OCI-LY1 (cell line): Measurements from ENCODE around the gene TMEM238.

Experiments
- H2AFZ ChIP-seq: fragments of 200-600 bp; sonication (generic), shearing (Covaris generic); 2 replicates; pipeline ENCODE4 v1.6.0; 2014; ENCODE audit warnings: antibody characterized with exemption, mild to moderate bottlenecking, low read length
- H3F3A ChIP-seq: fragments of 200-600 bp; sonication (generic), shearing (Covaris generic); 2 replicates; pipeline ENCODE4 v1.6.0; 2014; ENCODE audit warnings: mild to moderate bottlenecking, antibody characterized with exemption, low read length, moderate library complexity; ENCODE audit not compliant: insufficient read depth
- H3K27ac ChIP-seq: fragments of 200-600 bp; sonication (generic); 2 replicates; pipeline ENCODE4 v1.5.1; 2014; ENCODE audit warnings: low read length, mixed run types, mild to moderate bottlenecking, low read depth; ENCODE audit not compliant: poor library complexity, severe bottlenecking
- H3K27me3 ChIP-seq: fragments of 200-600 bp; sonication (generic); 2 replicates; pipeline ENCODE4 v1.6.0; 2014; ENCODE audit warnings: antibody characterized with exemption, mild to moderate bottlenecking, low read length, moderate library complexity; ENCODE audit not compliant: insufficient read depth
- H3K36me3 ChIP-seq: fragments of 200-600 bp; sonication (generic); 2 replicates; pipeline ENCODE4 v1.6.1; 2014; ENCODE audit warnings: mild to moderate bottlenecking, antibody characterized with exemption, low read length, moderate library complexity, mixed read lengths; ENCODE audit not compliant: insufficient read depth
- H3K4me1 ChIP-seq: fragments of 200-600 bp; sonication (generic); 2 replicates; pipeline ENCODE4 v1.5.1; 2014; ENCODE audit warnings: mild to moderate bottlenecking, low read length, moderate library complexity; ENCODE audit not compliant: insufficient read depth, severe bottlenecking
- H3K4me2 ChIP-seq: fragments of 200-600 bp; sonication (generic), shearing (Covaris generic); 2 replicates; pipeline ENCODE4 v1.6.1; 2014; ENCODE audit warnings: low read length
- H3K4me3 ChIP-seq: fragments of 200-600 bp; sonication (generic); 2 replicates; pipeline ENCODE4 v1.5.1; 2014; ENCODE audit warnings: low read length, low read depth, mild to moderate bottlenecking, mixed read lengths; ENCODE audit not compliant: poor library complexity, severe bottlenecking
- H3K79me2 ChIP-seq: fragments of 200-600 bp; shearing (Covaris generic); 2 replicates; pipeline ENCODE4 v1.6.1; 2016; ENCODE audit warnings: mixed run types, low read length, mixed read lengths; ENCODE audit not compliant: insufficient read depth
- H3K9ac ChIP-seq: fragments of 200-600 bp; sonication (generic), shearing (Covaris generic); 2 replicates; pipeline ENCODE4 v1.6.1; 2014; ENCODE audit warnings: mild to moderate bottlenecking, low read length, mixed read lengths
- H3K9me2 ChIP-seq: fragments of 200-600 bp; sonication (generic), shearing (Covaris generic); 2 replicates; pipeline ENCODE4 v1.6.1; 2014; ENCODE audit warnings: low read depth, mild to moderate bottlenecking, low read length, mixed read lengths
- H3K9me3 ChIP-seq: fragments of 200-600 bp; shearing (Covaris generic); 2 replicates; pipeline ENCODE4 v1.6.1; 2014; ENCODE audit warnings: low read length, mixed read lengths
- H4K20me1 ChIP-seq: fragments of 200-600 bp; sonication (generic), shearing (Covaris generic); 2 replicates; pipeline ENCODE4 v1.6.0; 2016; ENCODE audit warnings: mild to moderate bottlenecking, low read length; ENCODE audit not compliant: insufficient read depth
- EZH2 ChIP-seq: fragments of 200-600 bp; sonication (generic), shearing (Covaris generic); IDR thresholded peaks from 2 replicates; pipeline ENCODE4 v1.8.0; 2017; ENCODE audit warnings: borderline replicate concordance, mixed run types, mild to moderate bottlenecking, antibody characterized with exemption, low read length, moderate library complexity, mixed read lengths
- TF ChIP-seq, protein P1 (sequence below): fragments of 200-600 bp; sonication (generic), shearing (Covaris generic); IDR thresholded peaks from 2 replicates; pipeline ENCODE4 v1.5.1; 2017; ENCODE audit warnings: mild to moderate bottlenecking, antibody characterized with exemption, low read length, moderate library complexity, mixed read lengths

The TMEM238 gene

DNA sequence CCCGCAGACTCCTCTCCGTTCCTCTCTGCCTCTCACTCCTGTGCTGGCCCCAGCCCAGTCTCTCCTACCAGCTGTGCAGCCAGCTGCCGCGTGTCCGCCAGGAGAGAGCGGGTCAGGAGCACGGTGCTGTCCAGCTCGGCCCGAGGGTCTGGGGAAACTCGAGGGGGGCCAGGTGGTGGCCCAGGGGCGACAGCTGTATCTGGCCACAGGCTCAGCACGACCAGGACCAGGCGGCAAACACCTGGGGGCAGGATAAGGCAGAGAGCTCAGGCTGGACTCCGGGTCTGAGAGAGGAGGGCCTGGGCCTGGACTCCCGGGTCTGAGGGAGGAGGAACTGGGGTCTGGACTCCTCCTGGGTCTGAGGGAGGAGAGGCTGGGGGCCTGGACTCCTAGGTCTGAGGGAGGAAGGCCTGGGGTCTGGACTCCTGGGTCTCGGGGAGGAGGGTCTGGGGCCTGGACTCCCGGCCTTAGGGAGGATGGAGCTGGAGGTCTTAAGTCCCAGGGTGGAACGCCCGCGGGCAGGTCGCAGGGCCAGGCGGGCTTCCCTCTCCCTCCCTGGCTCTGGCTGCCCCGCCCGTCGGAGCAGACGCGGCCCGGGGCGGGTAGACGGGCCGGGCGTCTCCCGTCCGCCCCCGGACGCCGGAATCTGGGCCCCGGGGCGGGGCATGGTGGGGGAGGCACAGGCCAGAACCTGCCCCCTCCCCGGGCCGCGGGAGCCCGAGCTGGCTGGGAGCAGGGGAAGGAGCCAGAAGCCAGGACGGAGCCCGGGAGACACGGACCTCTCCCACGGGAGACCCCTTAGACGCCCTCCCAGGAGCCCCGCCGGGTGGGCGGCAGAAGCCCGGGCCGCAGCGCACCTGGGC lies 15.2 kb downstream of the TMEM238 start:
- Histone ChIP-seq H3K4me2 (no peak overlapping the region), H3K27me3 (peaks cover 13% of the 10 kb centered on the region; the same call in 1 of the 2 replicates), H3F3A (no peaks in the 10 kb centered on the region), H3K4me1 (peaks cover 4% of the 10 kb centered on the region), H3K4me3 (no peak overlapping the region), H3K27ac (no peak overlapping the region), H3K36me3 (no peaks in the 10 kb centered on the region), H4K20me1 (no peaks in the 10 kb centered on the region), H2AFZ (no peak overlapping the region), H3K9ac (no peak overlapping the region), H3K9me3 (no peaks in the 10 kb centered on the region), H3K79me2 (no peaks in the 10 kb centered on the region), H3K9me2 (no peaks in the 10 kb centered on the region)
- TF ChIP-seq, protein P1, sequence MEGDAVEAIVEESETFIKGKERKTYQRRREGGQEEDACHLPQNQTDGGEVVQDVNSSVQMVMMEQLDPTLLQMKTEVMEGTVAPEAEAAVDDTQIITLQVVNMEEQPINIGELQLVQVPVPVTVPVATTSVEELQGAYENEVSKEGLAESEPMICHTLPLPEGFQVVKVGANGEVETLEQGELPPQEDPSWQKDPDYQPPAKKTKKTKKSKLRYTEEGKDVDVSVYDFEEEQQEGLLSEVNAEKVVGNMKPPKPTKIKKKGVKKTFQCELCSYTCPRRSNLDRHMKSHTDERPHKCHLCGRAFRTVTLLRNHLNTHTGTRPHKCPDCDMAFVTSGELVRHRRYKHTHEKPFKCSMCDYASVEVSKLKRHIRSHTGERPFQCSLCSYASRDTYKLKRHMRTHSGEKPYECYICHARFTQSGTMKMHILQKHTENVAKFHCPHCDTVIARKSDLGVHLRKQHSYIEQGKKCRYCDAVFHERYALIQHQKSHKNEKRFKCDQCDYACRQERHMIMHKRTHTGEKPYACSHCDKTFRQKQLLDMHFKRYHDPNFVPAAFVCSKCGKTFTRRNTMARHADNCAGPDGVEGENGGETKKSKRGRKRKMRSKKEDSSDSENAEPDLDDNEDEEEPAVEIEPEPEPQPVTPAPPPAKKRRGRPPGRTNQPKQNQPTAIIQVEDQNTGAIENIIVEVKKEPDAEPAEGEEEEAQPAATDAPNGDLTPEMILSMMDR: no peak
- TF ChIP-seq EZH2: no peak

GRCh38 chr19:55368106-55368505 lies 16.0 kb downstream of the TMEM238 start:
- Histone ChIP-seq H3K9me2 (no peaks in the 10 kb centered on the region), H3K36me3 (no peaks in the 10 kb centered on the region), H3K27me3 (peaks cover 15% of the 10 kb centered on the region; the same call in 1 of the 2 replicates), H4K20me1 (no peaks in the 10 kb centered on the region), H3K9me3 (no peaks in the 10 kb centered on the region), H3K79me2 (no peaks in the 10 kb centered on the region), H3K27ac (no peak overlapping the region), H3F3A (no peaks in the 10 kb centered on the region), H3K4me2 (no peak overlapping the region), H3K9ac (no peak overlapping the region), H2AFZ (no peak overlapping the region), H3K4me3 (no peak overlapping the region), H3K4me1 (peaks cover 4% of the 10 kb centered on the region)
- TF ChIP-seq EZH2: no peak
- TF ChIP-seq, protein P1: no peak

DNA sequence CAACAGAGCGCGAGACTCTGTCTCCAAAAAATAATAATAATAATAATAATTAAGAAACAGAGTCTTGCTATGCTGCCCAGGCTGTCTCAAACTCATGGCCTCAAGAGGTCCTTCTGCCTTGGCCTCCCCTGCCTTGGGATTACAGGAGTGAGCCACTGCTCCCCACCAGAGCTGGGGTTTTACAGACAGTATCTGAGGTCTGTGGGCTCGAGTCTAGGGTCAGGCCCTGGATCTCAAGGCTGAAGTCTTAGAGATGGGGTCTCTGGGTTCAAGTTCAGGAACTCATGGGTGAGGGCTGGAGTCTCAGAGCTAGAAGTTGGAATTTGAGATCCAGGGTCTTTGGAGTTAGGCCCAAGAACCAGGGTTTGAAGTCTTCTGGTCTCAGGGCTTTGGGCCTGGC lies 17.3 kb downstream of the TMEM238 start:
- Histone ChIP-seq H4K20me1 (no peaks in the 10 kb centered on the region), H3K79me2 (no peaks in the 10 kb centered on the region), H3K9me2 (no peaks in the 10 kb centered on the region), H3K36me3 (no peaks in the 10 kb centered on the region), H3K9me3 (no peaks in the 10 kb centered on the region), H2AFZ (no peak overlapping the region), H3K9ac (no peak overlapping the region), H3K4me3 (no peak overlapping the region), H3K27ac (no peak overlapping the region), H3K4me1 (peaks cover 4% of the 10 kb centered on the region), H3K4me2 (no peak overlapping the region), H3K27me3 (peaks cover 9% of the 10 kb centered on the region; the same call in 1 of the 2 replicates), H3F3A (no peaks in the 10 kb centered on the region)
- no peak for TF ChIP-seq EZH2
- TF ChIP-seq, protein P1: no peak
